SK-N-DZ (cell line): Measurements from ENCODE around the gene PPP2R2C.

ENCODE experiments used
- DNase-seq: peaks from one replicate; pipeline ENCODE4 v3.0.0-alpha.2; 2015; ENCODE audit warnings: low spot score

PPP2R2C gene

DNA sequence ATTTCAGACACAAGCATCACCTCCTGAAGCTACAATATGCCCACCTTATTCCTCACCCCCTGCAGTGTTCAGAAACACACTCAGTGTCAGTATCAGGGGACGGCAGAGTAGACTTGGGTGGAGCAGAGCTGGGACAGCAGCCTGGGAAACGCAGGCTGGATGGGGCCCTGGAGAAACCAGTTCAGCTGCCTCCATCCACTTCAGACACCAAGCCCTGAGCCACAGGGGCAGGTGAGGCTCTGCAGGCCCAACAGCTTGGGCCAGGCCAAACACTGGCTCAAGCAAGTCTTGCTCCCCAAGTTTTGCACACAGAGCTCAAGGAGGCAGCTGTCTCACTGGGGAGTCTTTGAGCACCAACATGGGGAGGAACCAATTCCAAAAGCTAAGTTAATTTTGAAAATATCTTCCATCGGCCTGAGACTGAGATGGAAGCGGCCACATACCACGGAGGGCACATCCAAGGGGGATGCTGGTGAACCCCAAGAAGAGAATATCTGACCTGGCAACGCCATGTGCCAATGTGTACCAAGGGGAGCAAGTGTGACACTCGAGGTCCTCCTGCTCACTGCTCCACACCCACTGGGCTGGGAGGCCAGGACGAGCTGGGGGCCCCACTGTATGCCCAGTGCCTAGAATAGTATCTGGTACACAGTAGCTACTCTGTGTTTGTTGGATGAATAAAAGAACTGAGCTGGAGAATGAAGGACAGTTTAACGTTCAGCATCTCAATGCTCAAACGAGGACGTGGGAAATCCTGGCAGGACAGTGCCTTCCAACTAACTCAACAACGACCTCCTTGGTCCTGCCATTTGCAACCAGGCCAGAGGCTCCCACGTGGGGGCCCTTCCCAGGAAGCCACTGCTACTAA lies 45.6 kb downstream of the PPP2R2C start:
- no peak for DNase-seq

DNA sequence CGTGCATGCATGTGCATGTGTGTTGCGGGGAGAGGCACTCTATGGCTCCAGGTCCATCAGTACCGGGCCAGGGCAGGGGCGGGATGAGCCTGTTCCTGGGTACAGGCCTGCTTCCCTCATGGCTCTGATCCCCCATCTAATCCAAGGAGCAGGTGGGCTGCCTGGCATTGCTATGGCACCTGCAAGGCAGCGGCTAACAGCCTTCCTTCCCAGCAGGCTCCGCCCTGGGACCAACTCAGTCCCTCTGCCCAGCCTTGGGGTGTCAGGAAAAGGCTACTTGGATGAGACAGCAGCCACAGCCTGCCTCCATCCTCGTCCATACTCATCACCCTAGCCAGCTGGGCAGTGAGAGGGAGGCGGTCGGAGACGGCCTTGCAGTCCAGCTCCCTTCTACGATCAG lies 46.5 kb downstream of the PPP2R2C start:
- no peak for DNase-seq

DNA sequence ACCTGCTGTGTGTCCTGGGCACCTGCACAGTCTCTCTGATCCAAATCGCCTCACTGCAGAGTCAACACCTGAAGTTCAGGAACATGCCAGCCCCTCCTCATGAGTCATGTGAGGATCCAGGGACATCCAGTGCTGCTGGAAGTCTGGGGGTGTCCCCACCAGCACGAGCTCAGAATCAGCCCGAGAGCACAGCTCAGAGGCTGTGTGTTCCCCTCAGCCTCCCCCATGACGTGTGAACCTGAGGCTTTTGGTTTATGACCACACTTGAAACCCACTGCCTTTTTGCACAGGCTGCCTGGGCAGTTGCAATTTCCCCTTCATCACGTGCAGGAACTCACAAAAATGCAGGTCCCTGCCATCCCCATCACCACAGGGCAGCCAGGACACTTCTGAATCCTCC lies 47.1 kb downstream of the PPP2R2C start:
- DNase-seq: no peak

DNA sequence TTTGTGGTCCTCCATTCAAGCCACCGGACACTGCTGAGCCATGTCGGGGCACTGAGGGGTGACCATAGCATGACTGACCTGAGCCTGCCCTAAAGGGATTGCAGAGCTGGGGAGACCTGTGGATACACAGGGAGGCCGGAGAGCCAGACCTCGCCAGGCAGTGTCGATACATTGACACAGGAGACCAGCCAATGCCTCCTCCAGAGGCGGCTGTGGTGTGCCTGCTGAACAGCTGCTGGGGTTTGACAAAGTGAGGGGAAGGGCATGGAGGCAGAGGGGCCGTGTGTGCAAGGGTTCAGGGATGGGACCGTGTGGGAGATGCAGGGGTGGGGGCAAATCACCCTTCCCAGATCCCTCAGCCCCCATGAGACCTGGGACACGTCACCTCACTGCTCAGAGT lies 48.0 kb downstream of the PPP2R2C start:
- DNase-seq: no peak

DNA sequence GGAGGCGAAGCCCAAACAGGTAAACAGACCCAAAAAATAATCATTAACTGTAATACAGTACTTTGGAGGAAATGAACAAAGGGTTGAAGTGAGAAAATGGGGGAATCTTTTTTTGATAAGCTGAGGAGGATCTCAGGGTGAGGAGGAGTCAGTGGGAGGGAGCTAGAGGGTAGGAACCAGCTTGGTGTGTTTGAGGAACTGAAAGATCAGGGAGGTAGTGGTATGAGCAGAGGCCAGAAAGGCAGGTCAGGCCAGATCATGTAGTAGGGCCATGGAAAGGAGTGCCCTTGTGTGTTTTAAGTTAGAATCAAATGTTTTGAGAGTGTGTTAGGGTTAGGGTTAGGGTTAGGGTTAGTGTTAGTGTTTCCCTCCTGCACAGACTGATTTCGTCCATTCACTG lies 48.8 kb downstream of the PPP2R2C start:
- DNase-seq: no peak

DNA sequence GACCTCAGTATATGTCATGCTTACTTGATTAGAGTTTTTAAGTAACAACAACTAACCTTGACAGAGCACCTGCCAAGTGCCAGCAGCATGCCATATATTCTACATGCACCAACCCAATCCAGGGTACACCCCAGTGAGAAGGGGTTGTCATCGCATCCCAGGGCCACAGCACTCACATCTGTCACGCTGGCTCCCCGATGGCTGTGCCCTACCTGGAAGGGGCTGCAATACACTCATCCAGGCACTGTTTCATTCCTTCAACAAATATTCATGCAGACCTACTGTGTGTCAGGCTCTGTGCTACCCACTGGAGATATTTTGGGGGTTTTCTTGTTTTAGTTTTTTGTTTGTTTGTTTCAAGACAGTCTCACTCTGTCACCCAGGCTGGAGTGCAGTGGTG lies 49.5 kb downstream of the PPP2R2C start:
- DNase-seq: no peak

DNA sequence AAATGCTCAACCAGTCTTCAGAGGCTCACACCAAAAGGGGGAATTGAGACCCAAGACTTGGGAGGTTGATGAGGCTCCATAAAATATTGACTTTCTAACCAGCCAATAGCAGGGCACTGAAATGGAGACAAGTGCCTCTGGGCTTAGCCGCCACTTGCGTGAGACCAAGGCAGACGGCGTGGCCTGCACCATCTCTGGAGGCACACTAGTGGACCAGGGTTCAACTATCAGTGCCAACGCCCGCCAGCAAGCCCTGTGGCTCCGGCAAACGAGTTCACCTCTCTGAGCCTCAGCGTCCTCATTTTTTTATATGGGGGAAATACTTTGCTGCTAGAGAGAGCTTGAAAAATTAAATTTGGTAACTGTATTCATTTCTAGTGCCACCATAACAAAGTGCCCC lies 50.3 kb downstream of the PPP2R2C start:
- no peak for DNase-seq

DNA sequence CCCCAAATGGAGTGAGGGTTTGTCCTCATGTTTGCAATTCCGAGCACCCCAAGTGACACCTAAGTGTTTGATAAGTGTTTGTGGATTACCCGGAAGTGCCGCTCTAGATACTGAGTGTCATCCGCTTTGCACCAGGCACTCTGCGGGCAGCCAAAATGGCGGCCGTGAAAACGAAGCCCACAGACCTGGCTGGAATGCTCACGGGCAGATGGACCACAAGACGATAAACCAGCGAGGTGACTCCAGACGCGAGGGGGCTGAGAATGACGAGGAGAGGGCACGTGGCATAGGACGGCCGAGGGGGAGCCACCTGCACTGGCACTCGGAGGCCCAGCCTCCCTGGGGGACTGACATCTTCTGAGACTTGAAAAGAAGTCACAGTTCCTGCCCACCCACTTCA lies 51.0 kb downstream of the PPP2R2C start:
- DNase-seq: no peak

DNA sequence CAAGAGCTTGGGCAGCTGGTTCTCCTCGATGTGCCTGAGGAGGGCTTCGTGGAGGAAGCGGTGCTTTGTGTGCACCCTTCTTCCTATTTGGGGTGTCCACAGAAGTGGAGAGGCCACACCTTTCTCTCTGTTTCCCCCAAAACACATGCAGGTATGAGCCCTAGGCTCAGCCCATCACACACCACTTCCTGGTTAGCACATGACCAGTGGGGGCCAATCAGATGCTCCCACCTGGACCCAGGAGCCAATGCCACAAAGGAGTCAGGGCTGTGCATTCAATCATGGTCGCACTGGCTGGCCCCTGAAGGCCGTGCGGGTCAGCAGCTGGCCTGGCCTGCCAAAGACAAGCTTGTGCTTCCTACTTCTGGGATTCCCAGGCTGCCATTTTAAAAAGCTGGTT lies 51.4 kb downstream of the PPP2R2C start:
- no peak for DNase-seq

DNA sequence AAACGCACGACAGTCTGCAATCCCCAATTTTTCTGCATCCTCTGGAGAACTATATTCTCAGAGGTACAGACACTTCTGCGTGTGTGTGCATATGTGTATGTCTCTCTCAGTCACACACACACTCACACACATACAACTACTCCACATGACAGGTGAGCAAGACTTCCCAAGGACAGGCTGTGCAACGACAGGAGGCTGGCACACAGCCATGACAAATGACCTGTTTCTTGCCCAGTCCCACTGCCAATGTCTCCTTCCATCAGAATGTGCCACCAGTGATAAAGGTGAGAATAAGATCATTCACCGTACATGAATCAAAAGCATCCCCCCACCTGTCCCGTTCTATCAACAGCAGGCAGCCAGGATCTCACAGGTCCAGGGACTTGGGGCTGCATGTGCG lies 52.4 kb downstream of the PPP2R2C start:
- DNase-seq: no peak

DNA sequence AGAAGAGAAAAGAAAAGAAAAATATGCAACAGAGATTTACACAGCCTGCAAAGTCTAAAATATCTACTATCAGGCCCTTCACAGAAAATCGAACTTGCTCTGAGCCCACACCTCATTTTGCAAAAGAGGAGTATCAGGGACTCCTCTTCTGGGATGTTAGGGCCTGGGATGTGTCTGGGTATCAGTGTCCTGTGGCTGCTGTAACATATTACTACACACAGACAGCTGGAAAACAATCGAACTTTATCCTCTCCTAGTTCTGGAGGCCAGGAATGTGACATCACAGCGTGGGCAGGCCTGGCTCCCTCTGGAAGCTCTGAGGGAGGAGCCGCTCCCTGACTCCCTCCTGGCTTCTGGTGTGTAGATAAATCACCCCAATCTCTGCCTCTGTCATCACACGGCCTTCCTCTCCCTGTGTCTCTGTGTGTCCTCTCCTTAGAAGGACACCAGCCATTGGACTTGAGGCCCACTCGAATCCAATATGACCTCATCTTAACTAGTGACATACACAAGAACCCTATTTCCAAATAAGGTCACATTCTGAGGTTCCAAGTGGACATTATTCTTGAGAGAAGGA lies 52.9 kb downstream of the PPP2R2C start:
- no peak for DNase-seq

DNA sequence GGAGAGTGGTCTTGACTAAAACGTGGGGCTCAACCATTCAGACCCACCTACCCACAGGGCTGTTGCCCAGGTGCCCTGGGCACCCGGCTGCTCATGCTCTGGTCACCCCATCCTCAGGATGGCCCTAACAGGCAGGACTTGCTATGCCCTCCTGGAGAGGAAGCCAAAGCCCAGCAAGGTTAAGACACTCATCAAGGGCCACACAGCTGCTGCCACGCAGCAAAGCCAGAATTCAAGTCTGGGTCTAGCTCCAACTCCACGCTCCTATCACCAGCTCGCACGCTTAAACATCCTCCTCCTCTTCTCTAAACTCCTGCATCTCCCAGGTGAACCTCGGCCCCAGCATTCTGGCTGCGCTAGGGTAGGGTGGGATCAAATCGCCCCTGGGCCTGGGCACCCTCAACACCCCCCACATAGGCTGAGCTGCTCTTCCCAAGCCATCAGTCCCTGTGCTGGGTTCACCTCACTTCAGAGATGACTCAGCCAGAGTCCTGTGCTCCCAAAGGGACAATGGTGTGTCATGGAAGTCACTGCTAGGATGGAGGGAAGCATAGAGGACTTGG lies 54.1 kb downstream of the PPP2R2C start:
- DNase-seq: no peak

DNA sequence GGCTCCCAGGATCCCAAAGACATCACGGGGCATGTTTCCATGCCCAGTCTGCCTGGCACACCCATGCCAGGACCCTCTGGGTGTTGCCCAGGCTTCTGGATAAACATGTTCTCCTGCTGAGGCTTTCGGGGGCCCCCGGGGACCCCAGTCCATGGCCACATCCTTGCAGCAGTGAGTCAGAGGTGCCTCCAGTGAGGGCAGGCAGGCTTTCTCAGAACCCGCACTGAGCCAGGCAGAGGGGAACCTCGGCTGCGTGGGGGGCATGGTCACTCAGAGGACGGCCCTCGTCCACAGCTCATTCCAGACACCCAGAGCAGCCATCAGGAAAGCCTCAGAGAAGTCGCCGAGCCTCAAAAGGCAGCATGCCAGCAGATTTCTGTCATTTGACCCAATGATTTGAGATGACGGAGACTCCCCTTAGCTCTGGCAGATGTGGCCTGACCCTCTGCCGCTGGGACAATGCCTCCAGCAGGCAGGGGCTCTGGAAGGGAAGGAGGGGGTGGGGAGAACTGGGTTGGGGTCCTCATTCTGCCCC lies 54.8 kb downstream of the PPP2R2C start:
- no peak for DNase-seq

DNA sequence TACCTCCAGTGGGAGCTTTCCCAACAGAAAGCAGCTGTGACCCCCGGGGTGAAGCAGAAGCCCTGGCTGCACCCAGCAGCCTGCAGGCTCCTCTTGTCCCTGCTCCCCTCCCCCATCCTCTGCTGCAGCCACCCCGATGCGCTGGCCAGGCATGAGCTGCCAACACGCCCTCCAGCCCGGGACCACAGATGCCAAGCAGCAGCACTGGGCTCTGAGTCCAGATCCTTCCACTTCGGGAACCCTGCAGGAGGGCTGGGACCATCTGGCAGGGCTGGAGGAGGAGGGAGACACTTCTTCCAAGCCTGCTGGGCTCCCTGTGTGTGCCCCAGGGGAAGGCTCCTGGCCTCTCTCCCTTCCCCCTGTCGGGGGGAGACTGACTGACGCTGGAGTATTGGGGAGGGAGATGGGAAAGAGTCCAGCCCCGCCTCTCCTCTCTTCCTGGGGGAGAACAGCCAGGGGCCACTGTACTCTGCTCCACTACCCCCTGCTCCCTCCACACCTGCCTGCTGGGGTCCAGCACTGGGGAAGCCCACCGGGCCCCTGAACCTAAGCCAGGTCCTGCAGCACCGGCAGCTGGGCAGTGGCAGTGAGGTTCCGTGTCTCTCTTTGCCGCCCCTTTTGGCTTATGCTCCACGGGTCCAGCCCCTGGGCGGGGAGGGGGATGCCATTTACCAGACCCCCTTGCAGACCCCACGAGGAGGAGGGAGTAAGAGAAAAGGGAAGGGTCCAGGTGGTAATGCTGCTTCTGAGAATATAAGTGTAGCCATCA lies 55.7 kb downstream of the PPP2R2C start:
- no peak for DNase-seq

DNA sequence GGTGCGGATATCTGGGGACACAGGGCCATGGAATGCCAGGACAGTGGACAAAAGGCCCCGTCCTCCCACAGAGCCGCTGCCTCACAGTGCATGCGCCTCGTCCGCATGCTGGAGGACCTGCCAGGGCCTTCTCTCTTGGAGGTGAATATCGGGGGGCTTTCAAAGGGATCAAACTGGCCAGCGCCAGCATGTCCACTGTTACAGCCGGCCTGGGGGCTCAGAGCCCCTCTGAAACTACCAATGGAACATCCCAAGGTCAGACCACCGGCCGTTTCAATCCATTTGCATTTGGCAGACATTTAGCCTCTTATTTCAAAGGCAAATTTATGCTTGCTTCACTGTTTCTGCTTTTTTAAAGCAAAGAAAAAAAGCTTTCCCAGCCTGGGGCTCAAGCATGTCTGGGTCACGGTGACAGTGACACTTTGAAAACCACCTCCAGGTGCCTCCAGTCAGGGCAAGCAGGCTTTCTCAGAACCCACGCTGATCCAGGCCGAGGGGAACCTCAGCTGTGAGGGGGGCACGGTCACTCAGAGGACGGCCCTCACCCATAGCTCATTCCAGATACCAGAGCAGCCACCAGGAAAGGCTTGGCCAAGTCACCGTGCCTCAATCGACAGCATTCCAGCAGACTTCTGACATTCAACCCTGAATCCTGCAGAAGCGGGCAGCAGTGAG lies 57.2 kb downstream of the PPP2R2C start:
- DNase-seq: no peak

DNA sequence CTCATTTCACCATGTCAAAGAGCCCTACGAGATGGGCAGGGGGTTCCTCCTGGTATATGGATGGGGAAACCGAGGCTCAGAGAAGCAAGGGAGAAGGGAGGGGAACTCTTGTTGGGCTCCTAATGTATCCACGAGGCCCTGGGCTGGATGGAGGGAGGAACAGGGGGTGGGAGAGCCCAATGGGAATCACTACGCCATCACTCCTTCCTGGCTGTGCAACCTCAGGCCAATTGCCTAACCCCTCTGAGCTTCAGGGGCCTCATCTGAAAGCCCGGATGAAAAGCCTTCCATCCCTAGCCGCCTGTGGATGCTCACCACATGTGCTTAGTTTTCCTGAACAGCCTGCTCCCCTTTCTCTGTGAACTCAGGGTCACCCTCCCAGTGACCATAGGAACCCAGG lies 57.8 kb downstream of the PPP2R2C start:
- DNase-seq: no peak

DNA sequence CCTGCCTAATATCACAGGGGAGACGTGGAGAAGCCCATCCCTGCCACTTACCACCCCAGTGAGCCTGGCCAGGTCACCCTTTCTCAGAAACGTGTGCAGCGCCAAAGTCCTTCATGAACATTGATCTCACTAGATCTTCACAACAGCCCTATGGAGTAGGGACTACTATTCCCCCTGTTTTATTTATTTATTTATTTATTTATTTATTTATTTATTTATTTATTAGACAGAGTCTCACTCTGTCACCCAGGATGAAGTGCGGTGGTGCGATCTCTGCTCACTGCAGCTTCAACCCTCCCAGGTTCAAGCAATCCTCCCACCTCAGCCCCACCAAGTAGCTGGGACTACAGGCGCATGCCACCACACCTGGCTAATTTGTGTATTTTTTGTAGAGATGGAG lies 61.8 kb downstream of the PPP2R2C start:
- DNase-seq: no peak

DNA sequence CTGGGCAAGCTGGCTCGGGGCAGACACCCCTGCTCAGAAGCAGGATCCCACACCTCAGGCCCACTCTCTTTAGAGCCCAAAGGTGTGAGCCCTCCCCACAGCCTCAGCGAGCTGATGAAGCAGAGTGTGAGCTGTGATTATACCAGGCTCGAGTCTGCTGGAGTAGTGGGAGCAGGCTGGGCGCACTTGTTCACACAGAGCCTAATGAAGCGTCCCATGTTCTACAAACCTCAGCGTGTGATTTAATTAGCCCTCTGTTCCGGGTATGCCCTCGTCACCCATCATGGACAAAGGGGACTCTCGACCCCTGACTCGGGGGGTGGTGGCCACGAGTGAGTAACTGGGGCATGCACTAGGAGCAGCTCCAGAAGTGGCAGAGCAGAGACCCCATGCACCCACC lies 62.3 kb downstream of the PPP2R2C start:
- DNase-seq: no peak

DNA sequence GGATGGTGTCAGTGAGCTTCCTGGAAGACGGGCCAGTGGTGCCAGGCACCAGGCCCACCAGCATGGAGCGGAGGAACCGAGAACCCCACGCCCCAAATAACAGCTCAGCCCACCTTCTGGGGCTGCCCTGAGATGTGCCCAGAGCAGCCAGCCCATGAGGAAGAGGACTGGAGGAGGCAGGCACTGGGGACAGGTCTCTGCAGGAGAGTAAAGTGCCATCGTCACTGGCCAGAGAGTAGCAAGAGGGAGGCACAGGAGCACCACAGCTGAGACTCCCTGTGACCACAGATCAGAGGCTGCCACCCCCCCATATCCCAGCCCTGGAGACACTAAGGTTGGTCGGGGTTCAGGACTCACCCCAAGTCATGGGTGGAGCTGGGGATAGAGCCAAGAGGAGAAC lies 63.0 kb downstream of the PPP2R2C start:
- DNase-seq: no peak

DNA sequence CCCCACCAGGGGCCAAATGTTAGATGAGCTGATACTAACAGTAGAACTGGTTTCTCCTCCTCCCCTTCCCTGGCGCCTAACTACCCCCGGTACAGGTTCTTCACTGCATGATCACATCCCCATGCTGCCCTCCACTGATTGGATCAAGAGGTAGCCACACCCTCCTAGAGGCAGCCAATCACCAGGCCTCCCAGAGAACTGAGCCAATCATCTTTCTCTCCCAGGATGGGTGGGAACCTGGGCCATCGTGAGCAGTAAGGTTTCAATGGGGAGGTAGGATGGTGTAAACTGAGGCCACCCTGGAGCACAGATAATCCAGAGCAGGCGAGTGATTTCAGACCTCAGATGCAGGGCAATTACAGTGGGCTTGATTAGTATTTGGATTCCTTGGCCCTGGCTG lies 64.2 kb downstream of the PPP2R2C start:
- DNase-seq: no peak

DNA sequence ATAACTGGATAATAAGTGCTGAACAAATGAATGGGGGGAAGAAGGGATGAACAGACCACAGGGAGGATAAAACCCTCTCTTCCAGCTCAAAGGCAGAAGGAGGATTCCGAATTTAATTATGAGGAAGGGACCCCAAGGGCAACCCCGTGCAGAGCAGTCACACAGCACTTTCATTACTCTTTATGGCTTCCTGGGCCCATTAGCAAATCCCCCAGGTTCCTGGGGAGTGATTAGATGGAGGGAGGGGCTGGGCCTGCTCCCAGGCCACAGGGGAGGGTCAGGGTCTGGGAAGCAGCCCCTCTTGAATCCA lies 67.1 kb downstream of the PPP2R2C start:
- DNase-seq: no peak
